HL-60 (cell line): ENCODE data around the gene SFTPA1.
"Not testable (repeated sequence)": the region's sequence is repeated elsewhere in the genome, so short reads cannot be mapped to it uniquely, and the experiment has no call there.

Experiments used
- DNase-seq, 2 experiments: peaks; one replicate each; pipeline ENCODE4 v3.0.0-alpha.2; 2010 to 2020; ENCODE audit warnings: low read depth in 1 of 2, low spot score in 1 of 2
- H3K27ac ChIP-seq: fragments of 250-450 bp; sonication (Bioruptor Pico); replicated peaks from 2 replicates; pipeline ENCODE4 v1.5.1; 2020; ENCODE audit warnings: mild to moderate bottlenecking, moderate library complexity
- H3K27me3 ChIP-seq: fragments of 250-450 bp; sonication (Bioruptor Pico); 2 replicates; pipeline ENCODE4 v1.5.1; 2021; ENCODE audit warnings: mild to moderate bottlenecking, moderate library complexity; ENCODE audit not compliant: insufficient read depth, poor library complexity, severe bottlenecking
- H3K4me3 ChIP-seq: replicated peaks from 2 replicates; pipeline ENCODE4 v1.5.1; 2011; ENCODE audit warnings: mild to moderate bottlenecking, control low read depth, low read length; ENCODE audit not compliant: insufficient read depth
- GABPA ChIP-seq: IDR thresholded peaks from 2 replicates; pipeline ENCODE4 v1.6.1; 2012; ENCODE audit warnings: low read depth
- POLR2AphosphoS5 ChIP-seq: IDR thresholded peaks from 2 replicates; pipeline ENCODE4 v1.6.1; 2012; ENCODE audit warnings: low read depth
- SPI1 ChIP-seq: IDR thresholded peaks from 2 replicates; pipeline ENCODE4 v1.6.1; 2012; ENCODE audit warnings: low read depth, mild to moderate bottlenecking, borderline replicate concordance
- TF ChIP-seq, protein P1 (sequence below): IDR thresholded peaks from 2 replicates; pipeline ENCODE4 v1.6.1; 2012; ENCODE audit warnings: low read depth; ENCODE audit not compliant: insufficient replicate concordance
- TF ChIP-seq, protein P2 (sequence below): IDR thresholded peaks from one replicate; pipeline ENCODE4 v1.5.1; 2011; ENCODE audit warnings: low read length, control low read depth, inconsistent platforms; ENCODE audit not compliant: insufficient read depth

Gene SFTPA1

DNA sequence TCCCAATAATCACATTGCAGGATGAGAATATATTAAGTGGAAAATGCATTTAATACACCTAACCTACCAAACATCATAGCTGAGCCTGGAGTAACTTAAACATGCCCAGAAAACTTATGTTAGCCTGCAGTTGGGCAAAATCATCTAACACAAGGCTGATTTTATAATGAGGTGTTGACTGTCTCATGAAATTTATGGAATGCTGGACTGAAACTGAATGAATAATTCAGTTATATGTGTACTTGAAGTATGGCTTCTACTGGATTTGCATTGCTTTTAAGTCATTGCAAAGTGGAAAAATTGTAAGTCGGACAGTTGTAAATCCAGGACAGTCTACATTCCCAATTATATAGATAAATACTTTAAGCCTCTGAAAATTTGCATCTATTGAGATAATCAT, 5.4 kb downstream of the SFTPA1 start:
- no peak overlapping the region for H3K4me3 ChIP-seq
- TF ChIP-seq, protein P1, sequence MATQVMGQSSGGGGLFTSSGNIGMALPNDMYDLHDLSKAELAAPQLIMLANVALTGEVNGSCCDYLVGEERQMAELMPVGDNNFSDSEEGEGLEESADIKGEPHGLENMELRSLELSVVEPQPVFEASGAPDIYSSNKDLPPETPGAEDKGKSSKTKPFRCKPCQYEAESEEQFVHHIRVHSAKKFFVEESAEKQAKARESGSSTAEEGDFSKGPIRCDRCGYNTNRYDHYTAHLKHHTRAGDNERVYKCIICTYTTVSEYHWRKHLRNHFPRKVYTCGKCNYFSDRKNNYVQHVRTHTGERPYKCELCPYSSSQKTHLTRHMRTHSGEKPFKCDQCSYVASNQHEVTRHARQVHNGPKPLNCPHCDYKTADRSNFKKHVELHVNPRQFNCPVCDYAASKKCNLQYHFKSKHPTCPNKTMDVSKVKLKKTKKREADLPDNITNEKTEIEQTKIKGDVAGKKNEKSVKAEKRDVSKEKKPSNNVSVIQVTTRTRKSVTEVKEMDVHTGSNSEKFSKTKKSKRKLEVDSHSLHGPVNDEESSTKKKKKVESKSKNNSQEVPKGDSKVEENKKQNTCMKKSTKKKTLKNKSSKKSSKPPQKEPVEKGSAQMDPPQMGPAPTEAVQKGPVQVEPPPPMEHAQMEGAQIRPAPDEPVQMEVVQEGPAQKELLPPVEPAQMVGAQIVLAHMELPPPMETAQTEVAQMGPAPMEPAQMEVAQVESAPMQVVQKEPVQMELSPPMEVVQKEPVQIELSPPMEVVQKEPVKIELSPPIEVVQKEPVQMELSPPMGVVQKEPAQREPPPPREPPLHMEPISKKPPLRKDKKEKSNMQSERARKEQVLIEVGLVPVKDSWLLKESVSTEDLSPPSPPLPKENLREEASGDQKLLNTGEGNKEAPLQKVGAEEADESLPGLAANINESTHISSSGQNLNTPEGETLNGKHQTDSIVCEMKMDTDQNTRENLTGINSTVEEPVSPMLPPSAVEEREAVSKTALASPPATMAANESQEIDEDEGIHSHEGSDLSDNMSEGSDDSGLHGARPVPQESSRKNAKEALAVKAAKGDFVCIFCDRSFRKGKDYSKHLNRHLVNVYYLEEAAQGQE: no peak
- no peak for TF ChIP-seq GABPA
- TF ChIP-seq POLR2AphosphoS5: no peak
- TF ChIP-seq, protein P2, sequence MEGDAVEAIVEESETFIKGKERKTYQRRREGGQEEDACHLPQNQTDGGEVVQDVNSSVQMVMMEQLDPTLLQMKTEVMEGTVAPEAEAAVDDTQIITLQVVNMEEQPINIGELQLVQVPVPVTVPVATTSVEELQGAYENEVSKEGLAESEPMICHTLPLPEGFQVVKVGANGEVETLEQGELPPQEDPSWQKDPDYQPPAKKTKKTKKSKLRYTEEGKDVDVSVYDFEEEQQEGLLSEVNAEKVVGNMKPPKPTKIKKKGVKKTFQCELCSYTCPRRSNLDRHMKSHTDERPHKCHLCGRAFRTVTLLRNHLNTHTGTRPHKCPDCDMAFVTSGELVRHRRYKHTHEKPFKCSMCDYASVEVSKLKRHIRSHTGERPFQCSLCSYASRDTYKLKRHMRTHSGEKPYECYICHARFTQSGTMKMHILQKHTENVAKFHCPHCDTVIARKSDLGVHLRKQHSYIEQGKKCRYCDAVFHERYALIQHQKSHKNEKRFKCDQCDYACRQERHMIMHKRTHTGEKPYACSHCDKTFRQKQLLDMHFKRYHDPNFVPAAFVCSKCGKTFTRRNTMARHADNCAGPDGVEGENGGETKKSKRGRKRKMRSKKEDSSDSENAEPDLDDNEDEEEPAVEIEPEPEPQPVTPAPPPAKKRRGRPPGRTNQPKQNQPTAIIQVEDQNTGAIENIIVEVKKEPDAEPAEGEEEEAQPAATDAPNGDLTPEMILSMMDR: no peak
- TF ChIP-seq SPI1: no peak
- no peak for DNase-seq
- H3K27me3 ChIP-seq: no peaks in the 10 kb centered on the region
- no peak overlapping the region for H3K27ac ChIP-seq

DNA sequence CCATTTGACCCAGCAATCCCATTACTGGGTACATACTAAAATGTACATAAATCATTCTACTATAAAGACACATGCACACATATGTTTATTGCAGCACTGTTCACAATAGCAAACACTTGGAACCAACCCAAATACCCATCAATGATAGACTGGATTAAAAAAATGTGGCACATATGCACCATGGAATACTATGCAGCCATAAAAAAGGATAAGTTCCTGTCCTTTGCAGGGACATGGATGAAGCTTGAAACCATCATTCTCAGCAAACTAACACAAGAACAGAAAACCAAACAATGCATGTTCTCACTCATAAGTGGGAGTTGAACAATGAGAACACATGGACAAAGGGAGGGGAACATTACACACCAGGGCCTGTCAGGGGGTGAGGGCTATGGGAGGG, 12.9 kb downstream of the SFTPA1 start:
- H3K4me3 ChIP-seq, DNase-seq, H3K27ac ChIP-seq, H3K27me3 ChIP-seq: not testable (repeated sequence)

DNA sequence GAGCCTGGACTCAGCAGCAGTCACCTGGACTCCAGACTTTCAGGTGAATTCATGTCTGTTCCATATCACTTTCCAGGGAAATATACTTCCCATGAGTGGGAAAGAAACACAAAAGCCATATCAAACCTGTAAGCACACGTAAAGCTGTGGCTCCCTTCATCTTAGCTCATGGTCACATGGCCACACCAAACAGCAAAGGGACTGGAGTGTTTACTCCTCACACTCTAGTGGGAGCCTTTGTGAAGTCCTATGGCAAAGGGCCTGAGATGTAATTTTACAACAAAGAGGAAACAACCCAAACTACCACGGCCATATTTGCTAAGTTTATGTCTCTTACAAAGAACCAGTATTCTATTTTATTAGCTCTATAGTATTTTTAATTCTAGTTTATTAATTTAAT, 16.3 kb downstream of the SFTPA1 start:
- no peaks in the 10 kb centered on the region for H3K27me3 ChIP-seq
- TF ChIP-seq, protein P1: no peak
- TF ChIP-seq POLR2AphosphoS5 (no peak), GABPA (no peak), SPI1 (no peak)
- TF ChIP-seq, protein P2: no peak
- H3K27ac ChIP-seq: no peak overlapping the region
- no peak overlapping the region for H3K4me3 ChIP-seq
- DNase-seq: no peak

DNA sequence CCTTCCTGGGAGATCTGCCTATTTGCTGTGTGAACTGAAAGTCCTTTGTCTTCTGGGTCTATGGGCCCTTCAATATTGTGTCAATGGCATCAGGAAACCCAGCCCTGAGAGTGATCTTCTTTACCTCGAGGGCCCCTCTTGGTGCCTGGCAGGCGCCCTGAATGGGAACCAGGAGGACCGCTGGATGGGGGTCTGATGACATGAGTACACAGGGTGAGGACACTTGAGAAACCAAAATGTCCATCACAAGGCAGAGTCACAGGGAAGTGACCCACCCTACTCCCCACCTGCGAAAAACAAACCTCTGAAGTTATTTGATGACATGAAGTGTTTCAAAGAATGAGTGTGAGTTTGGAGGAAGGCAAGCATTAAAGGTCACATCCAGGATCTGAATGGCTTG, 17.3 kb downstream of the SFTPA1 start:
- no peaks in the 10 kb centered on the region for H3K27me3 ChIP-seq
- DNase-seq: no peak
- H3K27ac ChIP-seq: no peak overlapping the region
- TF ChIP-seq, protein P2: no peak
- TF ChIP-seq, protein P1: no peak
- TF ChIP-seq GABPA (no peak), SPI1 (no peak), POLR2AphosphoS5 (no peak)
- no peak overlapping the region for H3K4me3 ChIP-seq
